HEK293 (cell line): ENCODE data around the gene TIAM2.
"Not testable (repeated sequence)": the region's sequence is repeated elsewhere in the genome, so short reads cannot be mapped to it uniquely, and the experiment has no call there.

Source experiments
- ZNF24 ChIP-seq: fragments of 450-650 bp; formaldehyde crosslinking; IDR thresholded peaks from 2 replicates; pipeline ENCODE4 v1.5.1; 2016; ENCODE audit warnings: missing biosample characterization, missing genetic modification characterization
- ZNF366 ChIP-seq: fragments of 450-650 bp; formaldehyde crosslinking; conservative IDR thresholded peaks from 2 replicates; pipeline ENCODE4 v1.5.1; 2016; ENCODE audit warnings: missing biosample characterization, missing genetic modification characterization
- TF ChIP-seq, protein P1 (sequence below): fragments of 450-650 bp; formaldehyde crosslinking; IDR thresholded peaks from 2 replicates; pipeline ENCODE4 v1.5.1; 2016; ENCODE audit warnings: missing biosample characterization, missing genetic modification characterization
- TF ChIP-seq, protein P2 (sequence below): fragments of 450-650 bp; formaldehyde crosslinking; IDR thresholded peaks from 2 replicates; pipeline ENCODE4 v1.5.1; 2016; ENCODE audit warnings: missing biosample characterization, missing genetic modification characterization

DNA sequence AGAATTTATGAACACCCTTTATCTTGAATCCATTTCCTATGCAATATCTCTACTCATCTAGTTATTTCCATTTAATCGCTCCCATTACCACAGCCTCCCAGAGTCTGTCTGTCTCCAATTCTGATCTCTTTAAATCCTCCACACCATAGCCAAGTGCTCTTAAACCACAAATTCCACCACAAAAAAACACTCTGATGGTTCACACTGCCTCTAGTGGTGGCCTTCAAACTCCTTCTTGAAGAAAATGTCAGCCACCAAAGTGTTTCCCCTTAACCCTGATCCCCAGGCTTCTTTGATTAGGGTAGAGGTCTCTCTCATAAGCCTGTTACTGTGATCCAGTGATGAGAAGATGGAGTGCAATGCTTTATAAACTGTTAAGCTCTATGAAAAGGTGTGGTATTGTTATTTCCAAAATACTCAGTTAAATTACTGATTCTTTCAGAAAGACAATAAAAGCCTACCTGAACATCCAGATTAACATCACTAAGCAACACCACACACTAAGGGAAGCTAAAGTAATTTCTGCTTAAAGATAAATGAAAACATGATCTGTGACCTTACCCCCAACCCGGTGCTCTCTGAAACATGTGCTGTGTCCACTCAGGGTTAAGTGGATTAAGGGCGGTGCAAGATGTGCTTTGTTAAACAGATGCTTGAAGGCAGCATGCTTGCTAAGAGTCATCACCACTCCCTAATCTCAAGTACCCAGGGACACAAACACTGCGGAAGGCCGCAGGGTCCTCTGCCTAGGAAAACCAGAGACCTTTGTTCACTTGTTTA, 273.2 kb downstream of the TIAM2 start:
- TF ChIP-seq, protein P1, sequence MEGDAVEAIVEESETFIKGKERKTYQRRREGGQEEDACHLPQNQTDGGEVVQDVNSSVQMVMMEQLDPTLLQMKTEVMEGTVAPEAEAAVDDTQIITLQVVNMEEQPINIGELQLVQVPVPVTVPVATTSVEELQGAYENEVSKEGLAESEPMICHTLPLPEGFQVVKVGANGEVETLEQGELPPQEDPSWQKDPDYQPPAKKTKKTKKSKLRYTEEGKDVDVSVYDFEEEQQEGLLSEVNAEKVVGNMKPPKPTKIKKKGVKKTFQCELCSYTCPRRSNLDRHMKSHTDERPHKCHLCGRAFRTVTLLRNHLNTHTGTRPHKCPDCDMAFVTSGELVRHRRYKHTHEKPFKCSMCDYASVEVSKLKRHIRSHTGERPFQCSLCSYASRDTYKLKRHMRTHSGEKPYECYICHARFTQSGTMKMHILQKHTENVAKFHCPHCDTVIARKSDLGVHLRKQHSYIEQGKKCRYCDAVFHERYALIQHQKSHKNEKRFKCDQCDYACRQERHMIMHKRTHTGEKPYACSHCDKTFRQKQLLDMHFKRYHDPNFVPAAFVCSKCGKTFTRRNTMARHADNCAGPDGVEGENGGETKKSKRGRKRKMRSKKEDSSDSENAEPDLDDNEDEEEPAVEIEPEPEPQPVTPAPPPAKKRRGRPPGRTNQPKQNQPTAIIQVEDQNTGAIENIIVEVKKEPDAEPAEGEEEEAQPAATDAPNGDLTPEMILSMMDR (tag by site-specific recombination) = not testable (repeated sequence)
- not testable (repeated sequence) for TF ChIP-seq ZNF366; ZNF24 (tag by site-specific recombination)
- TF ChIP-seq, protein P2, sequence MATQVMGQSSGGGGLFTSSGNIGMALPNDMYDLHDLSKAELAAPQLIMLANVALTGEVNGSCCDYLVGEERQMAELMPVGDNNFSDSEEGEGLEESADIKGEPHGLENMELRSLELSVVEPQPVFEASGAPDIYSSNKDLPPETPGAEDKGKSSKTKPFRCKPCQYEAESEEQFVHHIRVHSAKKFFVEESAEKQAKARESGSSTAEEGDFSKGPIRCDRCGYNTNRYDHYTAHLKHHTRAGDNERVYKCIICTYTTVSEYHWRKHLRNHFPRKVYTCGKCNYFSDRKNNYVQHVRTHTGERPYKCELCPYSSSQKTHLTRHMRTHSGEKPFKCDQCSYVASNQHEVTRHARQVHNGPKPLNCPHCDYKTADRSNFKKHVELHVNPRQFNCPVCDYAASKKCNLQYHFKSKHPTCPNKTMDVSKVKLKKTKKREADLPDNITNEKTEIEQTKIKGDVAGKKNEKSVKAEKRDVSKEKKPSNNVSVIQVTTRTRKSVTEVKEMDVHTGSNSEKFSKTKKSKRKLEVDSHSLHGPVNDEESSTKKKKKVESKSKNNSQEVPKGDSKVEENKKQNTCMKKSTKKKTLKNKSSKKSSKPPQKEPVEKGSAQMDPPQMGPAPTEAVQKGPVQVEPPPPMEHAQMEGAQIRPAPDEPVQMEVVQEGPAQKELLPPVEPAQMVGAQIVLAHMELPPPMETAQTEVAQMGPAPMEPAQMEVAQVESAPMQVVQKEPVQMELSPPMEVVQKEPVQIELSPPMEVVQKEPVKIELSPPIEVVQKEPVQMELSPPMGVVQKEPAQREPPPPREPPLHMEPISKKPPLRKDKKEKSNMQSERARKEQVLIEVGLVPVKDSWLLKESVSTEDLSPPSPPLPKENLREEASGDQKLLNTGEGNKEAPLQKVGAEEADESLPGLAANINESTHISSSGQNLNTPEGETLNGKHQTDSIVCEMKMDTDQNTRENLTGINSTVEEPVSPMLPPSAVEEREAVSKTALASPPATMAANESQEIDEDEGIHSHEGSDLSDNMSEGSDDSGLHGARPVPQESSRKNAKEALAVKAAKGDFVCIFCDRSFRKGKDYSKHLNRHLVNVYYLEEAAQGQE (tag by site-specific recombination) = not testable (repeated sequence)
